G401 (cell line): Measurements from ENCODE around the gene HDAC1. TPM values are rescaled to one million over a fixed set of nuclear protein-coding genes. Genes with fewer than 3 reads are reported as not detected.
"Not testable (repeated sequence)": the region's sequence is repeated elsewhere in the genome, so short reads cannot be mapped to it uniquely, and the experiment has no call there.

Source experiments
- DNase-seq: peaks from one replicate; pipeline ENCODE4 v3.0.0-alpha.2; 2015; ENCODE audit warnings: low spot score
- in situ Hi-C: cut with HindIII; loops from 2 replicates; pipeline ENCODE4 v1.10.0; 2016; ENCODE audit warnings: low sequenced_read_pairs, mixed read lengths
- total RNA-seq: library from RNA; depleted of rRNA; stranded (reverse); fragments of >200 nt; shearing (Covaris generic); gene quantifications from 2 replicates; pipeline ENCODE4 v1.2.3, GENCODE V29; 2014

Gene HDAC1
- total RNA-seq, 1 experiment from 2014 or later = 286 TPM

DNA sequence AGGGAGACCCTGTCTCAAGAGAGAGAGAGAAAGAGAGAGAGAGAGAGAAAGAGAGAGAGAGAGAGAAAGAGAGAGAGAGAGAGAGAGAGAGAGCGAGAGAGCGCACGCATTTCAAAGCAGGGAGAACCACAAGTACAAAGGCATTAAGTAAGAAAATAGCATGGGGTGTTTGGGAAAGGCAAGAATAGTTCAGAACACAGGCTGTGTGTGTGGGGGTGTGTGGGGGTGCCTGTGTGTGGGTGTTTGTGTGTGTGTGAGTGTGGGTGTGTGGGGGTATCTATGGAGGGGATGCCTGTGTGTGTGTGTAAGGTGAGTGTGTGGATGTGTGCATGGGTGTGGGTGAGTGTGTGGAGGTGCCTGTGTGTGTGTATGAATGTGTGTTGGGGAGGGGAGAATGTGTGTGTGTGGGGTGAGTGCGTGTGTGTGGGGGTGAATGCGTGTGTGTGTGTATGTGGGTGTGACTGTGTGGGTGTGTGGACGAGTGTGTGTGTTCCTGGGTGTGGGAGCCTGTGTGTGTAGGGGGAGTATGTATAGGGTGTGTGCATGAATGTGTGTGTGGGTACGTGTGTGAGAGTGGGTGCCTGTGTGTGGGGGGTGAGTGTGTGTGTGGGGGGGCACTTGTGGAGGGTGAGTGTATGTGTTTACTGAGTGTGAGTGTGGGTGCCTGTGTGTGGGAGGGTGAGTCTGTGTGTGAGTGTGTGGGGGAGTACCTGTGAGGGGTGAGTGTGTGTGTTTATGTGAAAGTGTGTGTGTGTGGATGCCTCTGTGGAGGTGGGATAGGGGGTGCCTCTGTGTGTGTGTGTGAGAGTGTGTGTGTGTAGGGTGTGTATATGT, 19.1 kb upstream of the HDAC1 start:
- no peak for DNase-seq
- in situ Hi-C loops = no loop called here

DNA sequence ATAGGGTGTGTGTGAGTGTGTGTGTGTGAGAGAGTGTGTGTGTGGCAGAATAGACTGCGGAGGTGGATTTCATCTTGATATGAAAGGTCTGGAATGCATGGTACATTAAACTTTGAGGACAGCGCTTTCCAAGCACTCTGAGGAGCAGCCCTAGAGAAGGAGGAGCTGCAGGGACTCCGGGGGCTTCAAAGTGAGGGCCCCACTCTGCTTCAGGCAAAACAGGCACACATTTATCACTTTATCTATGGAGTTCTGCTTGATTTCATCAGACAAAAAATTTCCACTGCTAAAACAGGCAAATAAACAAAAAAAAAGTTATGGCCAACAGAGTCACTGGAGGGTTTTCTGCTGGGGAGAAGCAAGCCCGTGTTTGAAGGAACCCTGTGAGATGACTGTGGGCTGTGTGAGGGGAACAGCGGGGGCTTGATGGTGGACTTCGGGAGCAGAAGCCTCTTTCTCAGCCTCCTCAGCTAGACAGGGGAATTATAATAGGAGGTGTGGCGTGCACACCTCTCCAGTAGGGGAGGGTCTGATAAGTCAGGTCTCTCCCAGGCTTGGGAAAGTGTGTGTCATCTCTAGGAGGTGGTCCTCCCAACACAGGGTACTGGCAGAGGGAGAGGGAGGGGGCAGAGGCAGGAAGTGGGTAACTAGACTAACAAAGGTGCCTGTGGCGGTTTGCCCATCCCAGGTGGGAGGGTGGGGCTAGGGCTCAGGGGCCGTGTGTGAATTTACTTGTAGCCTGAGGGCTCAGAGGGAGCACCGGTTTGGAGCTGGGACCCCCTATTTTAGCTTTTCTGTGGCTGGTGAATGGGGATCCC, 18.3 kb upstream of the HDAC1 start:
- DNase-seq = no peak
- in situ Hi-C loops = no loop called here

DNA sequence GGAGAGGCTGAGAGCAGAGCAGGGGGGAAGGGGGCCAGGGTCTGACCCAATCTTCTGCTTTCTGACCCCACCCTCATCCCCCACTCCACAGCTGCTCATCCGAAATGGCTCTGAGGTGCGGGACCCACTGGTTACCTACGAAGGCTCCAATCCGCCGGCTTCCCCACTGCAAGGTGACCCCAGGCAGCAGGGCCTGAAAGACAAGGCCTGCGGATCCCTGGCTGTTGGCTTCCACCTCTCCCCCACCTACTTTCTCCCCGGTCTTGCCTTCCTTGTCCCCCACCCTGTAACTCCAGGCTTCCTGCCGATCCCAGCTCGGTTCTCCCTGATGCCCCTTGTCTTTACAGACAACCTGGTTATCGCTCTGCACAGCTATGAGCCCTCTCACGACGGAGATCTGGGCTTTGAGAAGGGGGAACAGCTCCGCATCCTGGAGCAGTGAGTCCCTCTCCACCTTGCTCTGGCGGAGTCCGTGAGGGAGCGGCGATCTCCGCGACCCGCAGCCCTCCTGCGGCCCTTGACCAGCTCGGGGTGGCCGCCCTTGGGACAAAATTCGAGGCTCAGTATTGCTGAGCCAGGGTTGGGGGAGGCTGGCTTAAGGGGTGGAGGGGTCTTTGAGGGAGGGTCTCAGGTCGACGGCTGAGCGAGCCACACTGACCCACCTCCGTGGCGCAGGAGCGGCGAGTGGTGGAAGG, 17.1 kb upstream of the HDAC1 start:
- in situ Hi-C loops = no loop called here

DNA sequence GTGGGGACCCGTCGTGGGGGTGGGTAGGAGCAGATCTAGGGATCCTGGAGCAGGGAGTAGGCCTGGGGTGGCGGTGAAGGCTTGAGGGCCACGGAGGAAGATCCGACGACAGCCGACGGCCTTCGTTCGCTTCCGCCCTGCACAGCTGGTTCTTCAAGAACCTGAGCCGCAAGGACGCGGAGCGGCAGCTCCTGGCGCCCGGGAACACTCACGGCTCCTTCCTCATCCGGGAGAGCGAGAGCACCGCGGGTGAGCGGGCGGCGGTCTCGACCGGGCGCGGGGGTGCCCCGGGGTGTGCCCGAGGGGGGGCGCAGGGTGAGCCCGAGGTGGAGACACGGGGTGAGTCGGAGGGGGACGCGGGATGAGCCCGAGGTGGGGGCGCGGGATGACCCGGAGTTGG, 16.5 kb upstream of the HDAC1 start:
- DNase-seq = no peak
- in situ Hi-C loops = no loop called here

More for the DNA sequence above, 17.1 kb upstream of the HDAC1 start:
- no peak for DNase-seq

DNA sequence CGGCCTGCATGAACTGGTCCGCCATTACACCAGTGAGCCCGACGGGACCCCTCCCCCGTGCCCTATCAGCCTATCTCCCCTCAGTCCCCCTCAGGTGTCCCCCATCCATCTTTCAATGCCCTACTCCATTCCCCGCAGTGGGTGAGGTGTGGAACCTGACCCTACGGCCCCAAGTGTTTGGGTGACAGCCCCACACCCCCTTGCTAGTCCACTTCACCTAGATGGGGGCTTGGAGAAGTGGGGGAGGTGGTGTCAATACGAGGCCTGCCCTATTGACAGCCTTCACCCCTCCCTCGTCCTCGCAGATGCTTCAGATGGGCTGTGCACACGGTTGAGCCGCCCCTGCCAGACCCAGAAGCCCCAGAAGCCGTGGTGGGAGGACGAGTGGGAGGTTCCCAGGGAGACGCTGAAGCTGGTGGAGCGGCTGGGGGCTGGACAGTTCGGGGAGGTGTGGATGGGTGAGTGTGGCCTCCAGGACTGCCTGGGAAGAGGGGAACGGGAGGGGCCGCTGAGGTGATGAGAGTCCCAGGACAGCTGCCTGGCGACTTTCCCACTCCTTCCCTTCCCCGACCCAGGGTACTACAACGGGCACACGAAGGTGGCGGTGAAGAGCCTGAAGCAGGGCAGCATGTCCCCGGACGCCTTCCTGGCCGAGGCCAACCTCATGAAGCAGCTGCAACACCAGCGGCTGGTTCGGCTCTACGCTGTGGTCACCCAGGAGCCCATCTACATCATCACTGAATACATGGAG, 15.7 kb upstream of the HDAC1 start:
- in situ Hi-C loops = no loop called here
- no peak for DNase-seq

DNA sequence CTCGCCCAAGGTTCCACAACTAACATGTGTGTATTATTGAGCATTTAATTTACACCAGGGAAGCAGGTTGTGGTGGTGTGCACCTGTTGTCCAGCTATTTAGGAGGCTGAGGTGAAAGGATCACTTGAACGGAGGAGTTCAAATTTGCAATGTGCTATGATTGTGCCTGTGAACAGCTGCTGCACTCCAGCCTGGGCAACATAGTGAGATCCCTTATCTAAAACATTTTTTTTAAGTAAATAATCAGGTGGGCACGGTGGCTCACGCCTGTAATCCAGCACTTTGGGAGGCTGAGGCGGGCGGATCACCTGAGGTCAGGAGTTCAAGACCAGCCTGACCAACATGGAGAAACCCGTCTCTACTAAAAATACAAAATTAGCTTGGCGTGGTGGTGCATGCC, 7.1 kb upstream of the HDAC1 start:
- DNase-seq, in situ Hi-C loops: not testable (repeated sequence)

DNA sequence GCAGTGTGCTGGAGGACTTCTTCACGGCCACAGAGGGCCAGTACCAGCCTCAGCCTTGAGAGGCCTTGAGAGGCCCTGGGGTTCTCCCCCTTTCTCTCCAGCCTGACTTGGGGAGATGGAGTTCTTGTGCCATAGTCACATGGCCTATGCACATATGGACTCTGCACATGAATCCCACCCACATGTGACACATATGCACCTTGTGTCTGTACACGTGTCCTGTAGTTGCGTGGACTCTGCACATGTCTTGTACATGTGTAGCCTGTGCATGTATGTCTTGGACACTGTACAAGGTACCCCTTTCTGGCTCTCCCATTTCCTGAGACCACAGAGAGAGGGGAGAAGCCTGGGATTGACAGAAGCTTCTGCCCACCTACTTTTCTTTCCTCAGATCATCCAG, 6.2 kb upstream of the HDAC1 start:
- no peak for DNase-seq
- in situ Hi-C loops = no loop called here

DNA sequence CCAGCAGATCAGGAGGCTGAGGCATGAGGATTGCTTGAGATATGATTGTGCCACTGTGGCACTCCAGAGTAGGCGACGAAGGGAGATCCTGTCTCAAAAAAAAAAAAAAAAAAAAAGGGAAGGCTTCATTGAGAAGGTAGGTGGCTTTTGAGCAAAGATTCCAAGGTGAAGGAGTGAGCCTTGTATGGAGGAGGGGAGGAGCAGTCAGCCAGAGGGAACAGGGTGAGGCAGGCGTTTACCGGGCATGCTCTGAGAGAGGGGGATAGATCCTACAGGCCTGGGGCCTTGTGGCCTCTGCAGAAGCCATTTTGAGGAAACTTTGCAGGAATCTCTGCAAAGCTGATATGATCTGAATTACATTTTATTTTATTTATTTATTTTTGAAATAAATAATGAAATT, 5.1 kb upstream of the HDAC1 start:
- no peak for DNase-seq

DNA sequence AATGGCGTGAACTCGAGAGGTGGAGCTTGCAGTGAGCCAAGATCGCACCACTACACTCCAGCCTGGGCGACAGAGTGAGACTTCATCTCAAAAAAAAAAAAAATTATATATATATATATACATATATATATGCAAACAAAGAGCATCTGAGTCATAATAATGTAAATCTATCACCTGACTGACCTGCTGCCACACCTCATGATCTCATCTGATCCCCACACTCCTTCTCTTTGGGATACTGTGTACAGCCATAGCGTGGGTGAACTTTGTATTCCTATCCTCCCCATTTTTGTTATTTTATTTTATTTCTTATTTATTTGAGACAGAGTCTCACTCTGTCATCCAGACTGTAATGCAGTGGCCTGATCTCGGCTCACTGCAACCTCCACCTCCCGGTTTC, 2.6 kb upstream of the HDAC1 start:
- no peak for DNase-seq
- in situ Hi-C loops = no loop called here

More for the DNA sequence above, 5.1 kb upstream of the HDAC1 start:
- in situ Hi-C loops = no loop called here

DNA sequence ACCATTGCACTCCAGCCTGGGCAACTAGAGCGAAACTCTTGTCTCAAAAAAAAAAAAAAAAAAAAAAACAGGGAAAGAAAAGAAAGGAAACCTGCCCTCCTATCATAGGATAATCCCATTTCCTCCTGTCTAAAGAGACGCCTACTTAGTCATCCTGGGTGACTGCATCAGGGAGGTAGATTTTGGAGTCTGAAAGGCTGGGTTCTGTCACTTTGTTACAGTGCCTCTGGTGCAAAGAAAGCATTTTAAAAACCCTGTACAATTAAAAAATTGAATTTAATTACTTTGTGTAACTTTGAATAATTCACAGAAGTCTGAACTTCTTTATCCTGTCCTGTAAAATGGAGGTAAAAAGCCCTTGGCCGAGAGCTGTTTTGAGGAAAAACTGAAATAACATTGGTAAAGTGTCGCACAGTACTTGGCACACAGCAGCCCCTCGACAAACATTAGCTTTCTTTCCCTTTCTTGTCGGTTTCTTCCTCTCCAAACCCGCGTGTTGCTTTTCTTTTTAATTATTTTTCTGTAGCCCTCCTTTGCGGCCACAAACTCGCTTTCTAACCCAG, 657 bp upstream of the HDAC1 start:
- no peak for DNase-seq
- in situ Hi-C loops = no loop called here

DNA sequence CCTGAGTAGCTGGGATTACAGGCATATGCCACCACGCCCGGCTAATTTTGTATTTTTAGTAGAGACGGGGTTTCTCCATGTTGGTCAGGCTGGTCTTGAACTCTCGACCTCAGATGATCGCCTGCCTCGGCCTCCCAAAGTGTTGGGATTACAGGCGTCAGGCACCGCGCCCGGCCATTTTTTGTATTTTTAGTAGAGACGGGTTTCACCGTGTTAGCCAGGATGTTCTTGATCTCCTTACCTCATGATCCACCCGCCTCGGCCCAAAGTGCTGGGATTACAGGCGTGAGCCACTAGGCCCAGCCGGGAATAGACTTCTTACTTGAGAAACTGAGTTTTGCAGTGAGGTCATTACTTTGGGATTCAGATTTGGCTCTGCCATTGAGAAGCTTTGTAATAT, 6.3 kb downstream of the HDAC1 start:
- in situ Hi-C loops, DNase-seq: not testable (repeated sequence)

DNA sequence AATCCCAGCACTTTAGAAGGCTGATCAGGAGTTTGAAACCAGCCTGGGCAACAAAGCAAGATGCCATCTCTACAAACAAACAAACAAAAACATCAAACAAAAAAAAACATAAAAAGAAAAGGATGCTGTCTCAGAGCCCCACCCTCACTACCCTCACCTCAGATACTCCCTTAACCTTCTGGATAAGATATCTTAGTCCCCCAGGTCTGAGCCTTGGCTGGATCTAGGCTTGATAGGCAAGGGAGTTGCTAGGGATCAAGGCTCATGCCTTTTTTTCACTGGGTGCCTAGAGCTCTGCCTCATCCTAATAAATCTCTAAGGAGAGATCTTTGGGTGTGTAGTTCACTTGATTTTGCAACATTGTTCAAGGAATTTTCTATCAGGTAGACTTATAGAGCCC, 7.4 kb downstream of the HDAC1 start:
- in situ Hi-C loops = no loop called here
- no peak for DNase-seq

DNA sequence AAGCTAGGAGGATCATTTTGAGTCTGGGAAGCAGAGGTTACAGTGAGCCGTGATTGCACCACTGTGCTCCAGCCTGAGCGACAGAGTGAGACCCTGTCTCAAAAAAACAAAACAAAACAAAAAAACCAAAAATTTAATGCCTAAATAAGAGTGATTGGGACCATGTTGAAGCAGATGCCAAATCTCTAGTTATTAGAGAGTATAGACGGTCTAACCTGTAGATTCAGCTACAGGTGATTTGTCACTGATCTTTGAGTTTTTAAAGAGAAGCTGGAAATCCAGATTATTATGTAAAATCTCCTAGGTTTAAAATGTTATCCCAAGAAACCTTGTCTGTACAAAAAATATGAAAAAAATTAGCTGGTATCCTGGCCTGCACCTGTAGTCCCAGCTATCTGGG, 11.5 kb downstream of the HDAC1 start:
- DNase-seq = no peak
- in situ Hi-C loops = no loop called here

DNA sequence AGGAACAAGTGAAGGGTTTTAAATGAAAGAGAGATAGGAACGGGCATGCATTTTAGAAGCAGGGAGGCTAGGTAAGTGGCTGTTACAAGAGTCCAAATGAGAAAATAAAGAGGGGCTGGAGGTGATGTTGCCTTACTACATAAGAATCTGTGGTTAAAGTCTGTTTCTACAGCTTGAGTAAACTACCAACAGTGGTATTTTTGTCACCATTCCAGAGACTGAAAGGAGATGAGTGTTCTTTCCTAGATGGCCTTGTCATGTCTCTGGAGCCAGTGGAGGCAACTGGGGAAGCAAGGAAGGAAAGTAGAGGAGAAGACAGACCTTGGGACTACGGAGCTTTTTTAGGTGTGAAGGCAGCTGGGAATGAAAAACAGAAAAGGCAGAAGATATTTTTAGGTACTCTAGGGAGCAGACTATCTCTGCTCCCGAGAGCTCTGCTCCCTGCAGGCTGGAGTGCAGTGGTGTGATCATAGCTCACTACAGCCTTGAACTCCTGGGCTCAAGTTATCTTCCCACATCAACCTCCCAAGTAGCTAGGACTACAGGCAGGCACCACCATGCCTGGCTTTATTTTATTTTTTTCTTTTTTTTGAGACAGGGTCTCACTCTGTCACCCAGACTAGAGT, 12.2 kb downstream of the HDAC1 start:
- in situ Hi-C loops = no loop called here
- DNase-seq = no peak

DNA sequence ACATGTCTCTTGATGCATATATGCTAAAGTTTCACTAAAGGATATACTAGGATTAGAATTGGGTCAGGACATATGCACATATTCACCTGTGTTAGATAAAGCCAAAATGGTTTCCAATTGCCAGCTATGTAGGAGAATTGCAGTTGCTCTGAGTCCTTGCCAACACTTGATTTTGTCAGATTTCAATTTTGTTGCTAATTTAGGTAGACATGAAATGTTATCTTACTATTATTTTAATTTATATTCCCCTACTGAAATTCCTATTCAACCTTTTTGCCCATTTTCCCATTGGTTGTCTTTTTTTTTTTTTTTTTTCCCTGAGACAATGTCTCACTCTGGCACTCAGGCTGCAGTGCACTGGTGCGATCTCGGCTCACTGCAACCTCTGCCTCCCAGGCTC, 13.4 kb downstream of the HDAC1 start:
- in situ Hi-C loops = no loop called here
- DNase-seq = no peak

DNA sequence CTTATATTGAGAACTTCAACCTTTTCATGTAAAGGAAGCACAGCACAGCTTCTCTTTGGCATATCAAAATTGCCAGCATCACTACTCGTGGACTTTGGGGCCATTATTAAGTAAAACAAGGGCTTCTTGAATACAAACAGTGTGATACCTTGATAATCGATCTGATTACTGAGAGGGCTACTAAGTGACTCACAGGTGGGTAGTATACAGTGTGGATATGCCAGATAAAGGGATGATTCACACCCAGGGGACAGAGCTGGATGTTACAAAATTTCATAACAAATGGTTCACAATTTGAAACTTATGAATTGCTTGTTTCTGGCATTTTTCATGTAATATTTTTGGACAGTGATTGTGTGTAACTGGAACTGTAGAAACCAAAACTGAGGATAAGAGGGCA, 15.4 kb downstream of the HDAC1 start:
- in situ Hi-C loops = no loop called here
- no peak for DNase-seq

DNA sequence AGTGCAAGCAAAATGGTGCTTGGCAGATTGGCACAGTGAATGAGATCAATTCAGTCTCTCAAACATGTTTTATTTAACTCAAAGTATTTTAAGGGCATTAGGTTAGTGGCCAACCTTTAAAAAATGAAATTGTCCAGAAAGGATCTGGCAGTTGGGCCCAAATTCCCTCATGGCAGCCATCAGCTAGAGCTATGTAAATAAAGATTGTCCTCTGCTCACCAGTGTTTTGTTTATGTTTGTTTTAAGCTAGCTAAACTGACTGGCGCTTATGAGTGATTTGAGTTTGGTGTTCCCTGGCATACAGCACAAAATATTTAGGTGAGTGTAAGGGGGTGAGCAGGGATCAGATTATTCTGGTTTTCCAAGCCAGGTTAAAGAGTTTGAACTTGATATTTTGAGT, 18.1 kb downstream of the HDAC1 start:
- no peak for DNase-seq
- in situ Hi-C loops = no loop called here

DNA sequence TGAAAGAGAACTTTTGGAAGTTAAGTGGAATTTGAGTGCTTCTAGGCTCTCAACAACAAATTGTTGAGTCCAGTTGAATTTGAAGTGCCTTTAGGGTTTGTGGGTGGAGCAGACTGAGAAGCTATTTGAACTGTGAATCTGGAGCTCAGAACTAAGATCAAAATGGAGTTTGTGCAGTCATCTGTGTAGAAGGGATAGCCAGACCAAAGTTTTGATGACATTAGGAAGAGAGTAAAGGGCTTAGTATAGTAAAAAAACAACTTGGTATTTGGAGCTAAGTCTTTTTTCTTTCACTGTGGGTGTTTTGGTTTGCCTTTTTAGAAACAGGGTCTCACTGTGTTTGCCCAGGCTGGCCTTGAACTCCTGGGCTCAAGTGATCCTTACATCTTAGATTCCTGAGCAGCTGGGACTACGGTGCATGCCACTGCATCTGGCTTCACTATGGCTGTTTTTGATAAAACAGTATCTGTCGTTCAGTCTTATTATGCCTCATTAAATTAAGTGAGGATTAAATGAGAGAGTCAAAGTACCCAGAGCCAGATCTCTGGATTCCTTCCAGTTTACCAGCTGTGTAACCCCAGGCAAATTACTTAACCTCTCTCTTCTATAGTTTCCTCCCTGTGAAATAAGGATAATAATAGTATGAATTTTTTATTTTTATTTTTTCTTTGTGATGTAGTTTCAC, 20.0 kb downstream of the HDAC1 start:
- DNase-seq = no peak

More for the DNA sequence above, 20.0 kb downstream of the HDAC1 start:
- in situ Hi-C loops = no loop called here
